ENCODE results near the gene TBCK. TPM values are rescaled to one million over a fixed set of nuclear protein-coding genes. Genes with fewer than 3 reads are reported as not detected.
A peak's percentile ranks its signal among the peaks of the same experiment; 100 is the strongest.
"Not testable (repeated sequence)": the region's sequence is repeated elsewhere in the genome, so short reads cannot be mapped to it uniquely, and the experiment has no call there.

The TBCK gene
- total and polyA plus RNA-seq, 5 experiments from 2014 or later: 20.7 to 65.1 (median 32.5) TPM

DNA sequence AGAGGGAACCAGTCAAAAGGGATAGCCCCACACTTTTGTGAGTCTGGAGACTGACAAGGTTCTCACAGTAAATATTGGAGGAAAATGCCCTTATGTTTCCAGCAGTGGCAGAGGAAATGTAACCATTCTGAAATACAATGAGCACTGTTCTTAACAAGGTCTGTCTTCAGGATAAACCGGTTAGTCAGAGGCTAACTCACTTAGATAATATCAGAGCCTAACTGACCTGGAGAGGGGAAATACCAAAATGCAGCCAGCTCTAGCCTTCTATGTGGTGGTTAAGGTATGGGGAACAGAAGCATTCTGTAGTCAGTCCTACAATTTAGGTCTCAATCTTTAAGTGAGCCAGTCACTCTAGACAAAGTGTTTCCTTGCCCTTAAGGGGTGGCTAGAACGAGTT is 70.8 kb downstream of the TBCK start:
- no peaks in the 10 kb centered on the region for H3K27me3 Mint-ChIP-seq
- POLR2A ChIA-PET: no interaction called here
- no peak overlapping the region for H3K27ac Mint-ChIP-seq
- H3K9me3 Mint-ChIP-seq: no peaks in the 10 kb centered on the region
- no peak for ATAC-seq
- DNase-seq: no peak
- H3K4me3 Mint-ChIP-seq: no peak overlapping the region
- peaks cover 5 to 67% (median 34%) of the 10 kb centered on the region in 3 donors for H3K36me3 Mint-ChIP-seq
- no peaks in the 10 kb centered on the region for H3K4me1 Mint-ChIP-seq

- ATAC-seq (no peak), DNase-seq (no peak)
- Mint-ChIP-seq H3K4me1 (no peaks in the 10 kb centered on the region), H3K27ac (no peak overlapping the region), H3K27me3 (no peaks in the 10 kb centered on the region), H3K9me3 (no peaks in the 10 kb centered on the region), H3K4me3 (no peak overlapping the region), H3K36me3 (peaks cover 5 to 50% (median 26%) of the 10 kb centered on the region in 3 donors)
- POLR2A ChIA-PET: no interaction called here
Observed at GRCh38 chr4:106240699-106241098, 75.3 kb downstream of the TBCK start.

DNA sequence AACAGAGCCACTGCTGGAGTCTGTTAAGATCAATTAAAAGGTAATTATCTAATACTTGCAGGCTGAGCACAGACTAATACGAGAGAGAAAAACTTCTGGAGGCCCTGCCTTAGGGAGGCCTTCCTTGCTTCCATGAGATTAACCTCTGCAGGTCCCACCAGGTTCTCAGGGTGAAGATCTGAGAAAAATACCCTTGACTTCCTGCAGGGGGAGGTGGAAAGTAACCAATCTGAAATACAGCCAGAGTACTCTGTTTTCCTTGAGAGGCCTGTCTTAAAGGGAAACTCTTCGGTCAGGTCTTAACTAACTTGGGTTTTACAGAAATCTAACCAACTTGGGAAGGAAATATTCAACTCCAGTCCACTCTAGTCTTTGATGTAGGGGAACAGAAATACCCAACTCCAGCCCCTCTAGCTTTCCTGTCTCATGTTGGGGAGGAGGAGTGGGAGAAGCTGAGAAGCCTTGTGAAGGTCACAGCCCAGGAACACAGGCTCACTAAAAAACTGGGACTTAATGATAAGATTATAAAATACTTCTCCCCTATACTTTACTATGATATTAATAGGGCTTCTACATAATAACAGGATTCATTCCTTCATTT is 77.1 kb downstream of the TBCK start:
- H3K27ac Mint-ChIP-seq: peak overlapping the region in 3 of 10 donors; percentile 3 to 24 (median 8)
- peak in 4 of 10 donors; percentile 1 to 21 (median 6) for DNase-seq
- H3K4me1 Mint-ChIP-seq: no peaks in the 10 kb centered on the region

GRCh38 chr4:106231931-106232330 is 84.1 kb downstream of the TBCK start:
- POLR2A ChIA-PET: no interaction called here
- no peak for ATAC-seq
- H3K36me3 Mint-ChIP-seq: peaks cover 21 to 81% (median 51%) of the 10 kb centered on the region in 3 donors
- H3K27ac Mint-ChIP-seq: no peak overlapping the region
- H3K4me1 Mint-ChIP-seq: no peaks in the 10 kb centered on the region
- no peak for DNase-seq
- H3K27me3 Mint-ChIP-seq: no peaks in the 10 kb centered on the region
- H3K4me3 Mint-ChIP-seq: no peak overlapping the region
- H3K9me3 Mint-ChIP-seq: no peaks in the 10 kb centered on the region

More for the DNA sequence above, 77.1 kb downstream of the TBCK start:
- no peak overlapping the region for H3K4me3 Mint-ChIP-seq
- ATAC-seq: peak in 1 of 2 donors; percentile 37
- H3K9me3 Mint-ChIP-seq: no peaks in the 10 kb centered on the region
- peaks cover 5 to 52% (median 23%) of the 10 kb centered on the region in 3 donors for H3K36me3 Mint-ChIP-seq
- POLR2A ChIA-PET: no interaction called here
- no peaks in the 10 kb centered on the region for H3K27me3 Mint-ChIP-seq

DNA sequence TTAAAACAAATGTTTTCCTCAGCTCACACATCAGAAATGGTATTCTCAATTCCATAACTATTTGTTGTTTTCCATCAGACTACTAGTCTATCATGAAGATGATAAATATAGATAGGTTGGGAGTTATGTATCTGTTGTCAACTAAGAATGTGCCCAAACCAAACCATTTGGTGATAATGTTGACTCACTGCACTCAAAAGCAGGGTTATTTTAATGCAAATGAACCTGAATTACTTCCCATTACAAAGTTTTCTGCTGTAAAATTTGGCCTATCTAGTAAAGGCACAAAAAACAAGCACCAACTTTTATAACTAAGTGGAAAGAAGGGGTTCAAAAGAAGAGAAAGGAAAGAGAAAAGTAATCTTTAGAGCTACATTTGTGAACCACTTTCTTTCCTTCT is 93.5 kb downstream of the TBCK start:
- ATAC-seq (no peak), DNase-seq (no peak)
- peaks cover 0 to 14% (median 3%) of the 10 kb centered on the region in 9 donors for H3K9me3 Mint-ChIP-seq
- H3K4me1 Mint-ChIP-seq: peaks cover 0 to 2% (median 0%) of the 10 kb centered on the region in 4 donors
- H3K27me3 Mint-ChIP-seq: no peaks in the 10 kb centered on the region
- POLR2A ChIA-PET: no interaction called here
- H3K27ac Mint-ChIP-seq: no peak overlapping the region
- peaks cover 17 to 41% (median 39%) of the 10 kb centered on the region in 3 donors for H3K36me3 Mint-ChIP-seq
- H3K4me3 Mint-ChIP-seq: no peak overlapping the region

GRCh38 chr4:106213291-106213690 is 102.7 kb downstream of the TBCK start:
- DNase-seq, H3K4me3 Mint-ChIP-seq, H3K27ac Mint-ChIP-seq, ATAC-seq, H3K27me3 Mint-ChIP-seq, H3K9me3 Mint-ChIP-seq, H3K4me1 Mint-ChIP-seq, POLR2A ChIA-PET: not testable (repeated sequence)
- peaks cover 4 to 36% (median 17%) of the 10 kb centered on the region in 3 donors for H3K36me3 Mint-ChIP-seq

DNA sequence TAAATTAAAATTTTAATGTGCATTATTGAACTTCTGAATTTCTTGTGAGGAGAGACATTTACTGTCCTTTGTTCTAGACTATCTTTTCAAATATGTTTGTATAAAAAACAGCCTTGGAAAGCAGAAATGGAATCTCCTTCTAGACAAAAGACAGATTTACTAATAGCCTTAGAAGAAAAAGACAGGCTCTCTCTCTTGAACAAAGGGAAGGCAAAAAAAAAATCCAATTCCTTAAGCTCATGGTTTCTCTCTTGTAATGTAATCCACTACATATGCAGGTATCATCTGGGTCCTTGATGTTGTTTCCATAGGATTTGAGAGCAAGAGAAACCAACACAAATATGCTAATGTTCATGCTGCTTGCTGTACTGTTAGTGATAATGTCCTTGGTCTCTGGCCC is 106.0 kb downstream of the TBCK start:
- POLR2A ChIA-PET: no interaction called here
- DNase-seq (no peak), ATAC-seq (no peak)
- H3K27me3 Mint-ChIP-seq: no peaks in the 10 kb centered on the region
- H3K9me3 Mint-ChIP-seq: no peaks in the 10 kb centered on the region
- peaks cover 4 to 54% (median 26%) of the 10 kb centered on the region in 3 donors for H3K36me3 Mint-ChIP-seq
- no peak overlapping the region for H3K4me3 Mint-ChIP-seq
- H3K27ac Mint-ChIP-seq: no peak overlapping the region
- H3K4me1 Mint-ChIP-seq: no peaks in the 10 kb centered on the region

- no peaks in the 10 kb centered on the region for H3K4me1 Mint-ChIP-seq
- POLR2A ChIA-PET: no interaction called here
- peak in 1 of 10 donors; percentile 51 for DNase-seq
- H3K27ac Mint-ChIP-seq: no peak overlapping the region
- peaks cover 4 to 54% (median 26%) of the 10 kb centered on the region in 3 donors for H3K36me3 Mint-ChIP-seq
- no peak overlapping the region for H3K4me3 Mint-ChIP-seq
- H3K27me3 Mint-ChIP-seq: no peaks in the 10 kb centered on the region
- H3K9me3 Mint-ChIP-seq: no peaks in the 10 kb centered on the region
- no peak for ATAC-seq
Observed at GRCh38 chr4:106208481-106209460, 107.2 kb downstream of the TBCK start.

- no peak for ATAC-seq
- POLR2A ChIA-PET: no interaction called here
- no peaks in the 10 kb centered on the region for H3K9me3 Mint-ChIP-seq
- peaks cover 2 to 28% (median 14%) of the 10 kb centered on the region in 3 donors for H3K36me3 Mint-ChIP-seq
- H3K27me3 Mint-ChIP-seq: no peaks in the 10 kb centered on the region
- no peaks in the 10 kb centered on the region for H3K4me1 Mint-ChIP-seq
- no peak overlapping the region for H3K4me3 Mint-ChIP-seq
- DNase-seq: no peak
- H3K27ac Mint-ChIP-seq: no peak overlapping the region
Observed at GRCh38 chr4:106201373-106201772, 114.6 kb downstream of the TBCK start.

GRCh38 chr4:106195435-106195950 is 120.5 kb downstream of the TBCK start:
- Mint-ChIP-seq H3K9me3 (no peaks in the 10 kb centered on the region), H3K27ac (no peak overlapping the region), H3K36me3 (peaks cover 24 to 51% (median 36%) of the 10 kb centered on the region in 3 donors), H3K4me3 (no peak overlapping the region), H3K27me3 (no peaks in the 10 kb centered on the region), H3K4me1 (peaks cover 0 to 2% (median 0%) of the 10 kb centered on the region in 4 donors)
- no peak for ATAC-seq
- no peak for DNase-seq
- POLR2A ChIA-PET: no interaction called here

GRCh38 chr4:106194801-106195200 is 121.2 kb downstream of the TBCK start:
- Mint-ChIP-seq H3K9me3 (no peaks in the 10 kb centered on the region), H3K27me3 (no peaks in the 10 kb centered on the region), H3K36me3 (peaks cover 26 to 52% (median 41%) of the 10 kb centered on the region in 3 donors), H3K27ac (no peak overlapping the region), H3K4me1 (peaks cover 0 to 2% (median 0%) of the 10 kb centered on the region in 4 donors), H3K4me3 (no peak overlapping the region)
- no peak for ATAC-seq
- POLR2A ChIA-PET: no interaction called here
- no peak for DNase-seq

GRCh38 chr4:106192131-106192530 is 123.9 kb downstream of the TBCK start:
- H3K4me1 Mint-ChIP-seq: peaks cover 0 to 2% (median 0%) of the 10 kb centered on the region in 4 donors
- H3K27me3 Mint-ChIP-seq: no peaks in the 10 kb centered on the region
- peaks cover 28 to 70% (median 64%) of the 10 kb centered on the region in 3 donors for H3K36me3 Mint-ChIP-seq
- ATAC-seq (no peak), DNase-seq (no peak)
- H3K4me3 Mint-ChIP-seq: no peak overlapping the region
- no peak overlapping the region for H3K27ac Mint-ChIP-seq
- POLR2A ChIA-PET: no interaction called here
- no peaks in the 10 kb centered on the region for H3K9me3 Mint-ChIP-seq

GRCh38 chr4:106186201-106186600 is 129.8 kb downstream of the TBCK start:
- Mint-ChIP-seq H3K4me1 (no peaks in the 10 kb centered on the region), H3K36me3 (peaks cover 32 to 91% (median 72%) of the 10 kb centered on the region in 3 donors), H3K27ac (no peak overlapping the region), H3K9me3 (peaks cover 2 to 30% (median 7%) of the 10 kb centered on the region in 9 donors), H3K27me3 (no peaks in the 10 kb centered on the region), H3K4me3 (no peak overlapping the region)
- POLR2A ChIA-PET: no interaction called here
- DNase-seq (no peak), ATAC-seq (no peak)
